HepG2 (cell line): ENCODE measurements around the gene SLC13A5. TPM values are rescaled to one million over a fixed set of nuclear protein-coding genes. Genes with fewer than 3 reads are reported as not detected.

ENCODE experiments used
- HMGXB3 ChIP-seq: sonication (generic); formaldehyde crosslinking; IDR thresholded peaks from 2 replicates; pipeline ENCODE4 v1.4.0; 2020; ENCODE audit warnings: missing genetic modification reagents, borderline replicate concordance
- SUZ12 ChIP-seq: fragments of 150-350 bp; IDR thresholded peaks from 2 replicates; pipeline ENCODE4 v1.6.1; 2014; ENCODE audit warnings: low read depth, low read length
- TEF ChIP-seq: sonication (generic); formaldehyde crosslinking; IDR thresholded peaks from 2 replicates; pipeline ENCODE4 v1.5.0; 2020; ENCODE audit warnings: missing genetic modification reagents
- THAP11 ChIP-seq: IDR thresholded peaks from 2 replicates; pipeline ENCODE4 v1.6.1; 2016; ENCODE audit warnings: missing biosample characterization, missing genetic modification reagents
- ZKSCAN8 ChIP-seq: IDR thresholded peaks from 2 replicates; pipeline ENCODE4 v1.6.1; 2016; ENCODE audit warnings: borderline replicate concordance, missing genetic modification reagents, missing compliant biosample characterization
- ZNF687 ChIP-seq: sonication (generic); formaldehyde crosslinking; IDR thresholded peaks from 2 replicates; pipeline ENCODE4 v1.5.1; 2020; ENCODE audit warnings: mild to moderate bottlenecking, missing genetic modification reagents, moderate library complexity
- polyA plus RNA-seq, 8 experiments: library from polyadenylated mRNA; depleted of rRNA in 3 of 8; stranded (reverse) in 7 of 8; unstranded in 1 of 8; fragments of >200 nt; fragmentation: Illumina TruSeq in 4 of 8; extraction: Trizol in 4 of 8; gene quantifications; 2 replicates each; pipeline versions ENCODE4 v1.2.1 to v1.2.3, GENCODE V29; 2011 to 2016; ENCODE audit warnings: low read depth in 4 of 8, missing spikeins in 1 of 8, mixed read lengths in 1 of 8; ENCODE audit not compliant: insufficient read depth in 1 of 8
- total RNA-seq, 5 experiments: library from RNA; depleted of rRNA; stranded (reverse); fragments of >200 nt; fragmentation: Illumina TruSeq; extraction: Trizol; gene quantifications; 2 replicates each; pipeline ENCODE4 v1.2.3, GENCODE V29; 2016; ENCODE audit warnings: low read depth in 1 of 5
- TF ChIP-seq, protein P1 (sequence below): sonication (generic); formaldehyde crosslinking; conservative IDR thresholded peaks from 2 replicates; pipeline ENCODE4 v1.4.0; 2020; ENCODE audit warnings: missing genetic modification reagents
- TF ChIP-seq, protein P2 (sequence below): sonication (generic); formaldehyde crosslinking; IDR thresholded peaks from 2 replicates; pipeline ENCODE4 v1.4.0; 2020; ENCODE audit warnings: mild to moderate bottlenecking, low read depth, missing genetic modification reagents
- TF ChIP-seq, protein P3 (sequence below): sonication (generic); formaldehyde crosslinking; IDR thresholded peaks from 2 replicates; pipeline ENCODE4 v1.5.0; 2020; ENCODE audit warnings: mild to moderate bottlenecking, missing genetic modification reagents
- TF ChIP-seq, protein P4 (sequence below): IDR thresholded peaks from 2 replicates; pipeline ENCODE4 v1.6.1; 2012; ENCODE audit warnings: inconsistent platforms

SLC13A5 gene
- total and polyA plus RNA-seq, 2 of the 13 experiments (the other 11 are each of a cell fraction or from before 2014, with no cell fraction given) = 42.8 to 310 TPM

- TF ChIP-seq, protein P1, sequence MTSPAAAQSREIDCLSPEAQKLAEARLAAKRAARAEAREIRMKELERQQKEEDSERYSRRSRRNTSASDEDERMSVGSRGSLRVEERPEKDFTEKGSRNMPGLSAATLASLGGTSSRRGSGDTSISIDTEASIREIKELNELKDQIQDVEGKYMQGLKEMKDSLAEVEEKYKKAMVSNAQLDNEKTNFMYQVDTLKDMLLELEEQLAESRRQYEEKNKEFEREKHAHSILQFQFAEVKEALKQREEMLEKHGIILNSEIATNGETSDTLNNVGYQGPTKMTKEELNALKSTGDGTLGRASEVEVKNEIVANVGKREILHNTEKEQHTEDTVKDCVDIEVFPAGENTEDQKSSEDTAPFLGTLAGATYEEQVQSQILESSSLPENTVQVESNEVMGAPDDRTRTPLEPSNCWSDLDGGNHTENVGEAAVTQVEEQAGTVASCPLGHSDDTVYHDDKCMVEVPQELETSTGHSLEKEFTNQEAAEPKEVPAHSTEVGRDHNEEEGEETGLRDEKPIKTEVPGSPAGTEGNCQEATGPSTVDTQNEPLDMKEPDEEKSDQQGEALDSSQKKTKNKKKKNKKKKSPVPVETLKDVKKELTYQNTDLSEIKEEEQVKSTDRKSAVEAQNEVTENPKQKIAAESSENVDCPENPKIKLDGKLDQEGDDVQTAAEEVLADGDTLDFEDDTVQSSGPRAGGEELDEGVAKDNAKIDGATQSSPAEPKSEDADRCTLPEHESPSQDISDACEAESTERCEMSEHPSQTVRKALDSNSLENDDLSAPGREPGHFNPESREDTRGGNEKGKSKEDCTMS (CRISPR knock-in tag) = no peak
- TF ChIP-seq, protein P2, sequence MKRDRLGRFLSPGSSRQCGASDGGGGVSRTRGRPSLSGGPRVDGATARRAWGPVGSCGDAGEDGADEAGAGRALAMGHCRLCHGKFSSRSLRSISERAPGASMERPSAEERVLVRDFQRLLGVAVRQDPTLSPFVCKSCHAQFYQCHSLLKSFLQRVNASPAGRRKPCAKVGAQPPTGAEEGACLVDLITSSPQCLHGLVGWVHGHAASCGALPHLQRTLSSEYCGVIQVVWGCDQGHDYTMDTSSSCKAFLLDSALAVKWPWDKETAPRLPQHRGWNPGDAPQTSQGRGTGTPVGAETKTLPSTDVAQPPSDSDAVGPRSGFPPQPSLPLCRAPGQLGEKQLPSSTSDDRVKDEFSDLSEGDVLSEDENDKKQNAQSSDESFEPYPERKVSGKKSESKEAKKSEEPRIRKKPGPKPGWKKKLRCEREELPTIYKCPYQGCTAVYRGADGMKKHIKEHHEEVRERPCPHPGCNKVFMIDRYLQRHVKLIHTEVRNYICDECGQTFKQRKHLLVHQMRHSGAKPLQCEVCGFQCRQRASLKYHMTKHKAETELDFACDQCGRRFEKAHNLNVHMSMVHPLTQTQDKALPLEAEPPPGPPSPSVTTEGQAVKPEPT (CRISPR knock-in tag) = no peak
- TF ChIP-seq SUZ12 = no peak
- 0 out of 2 replicates have a peak, but pooled peaks have one; percentile 16 for TF ChIP-seq HMGXB3 (CRISPR knock-in tag)
- TF ChIP-seq ZNF687 (CRISPR knock-in tag) = peak; percentile 79
- TF ChIP-seq, protein P3, sequence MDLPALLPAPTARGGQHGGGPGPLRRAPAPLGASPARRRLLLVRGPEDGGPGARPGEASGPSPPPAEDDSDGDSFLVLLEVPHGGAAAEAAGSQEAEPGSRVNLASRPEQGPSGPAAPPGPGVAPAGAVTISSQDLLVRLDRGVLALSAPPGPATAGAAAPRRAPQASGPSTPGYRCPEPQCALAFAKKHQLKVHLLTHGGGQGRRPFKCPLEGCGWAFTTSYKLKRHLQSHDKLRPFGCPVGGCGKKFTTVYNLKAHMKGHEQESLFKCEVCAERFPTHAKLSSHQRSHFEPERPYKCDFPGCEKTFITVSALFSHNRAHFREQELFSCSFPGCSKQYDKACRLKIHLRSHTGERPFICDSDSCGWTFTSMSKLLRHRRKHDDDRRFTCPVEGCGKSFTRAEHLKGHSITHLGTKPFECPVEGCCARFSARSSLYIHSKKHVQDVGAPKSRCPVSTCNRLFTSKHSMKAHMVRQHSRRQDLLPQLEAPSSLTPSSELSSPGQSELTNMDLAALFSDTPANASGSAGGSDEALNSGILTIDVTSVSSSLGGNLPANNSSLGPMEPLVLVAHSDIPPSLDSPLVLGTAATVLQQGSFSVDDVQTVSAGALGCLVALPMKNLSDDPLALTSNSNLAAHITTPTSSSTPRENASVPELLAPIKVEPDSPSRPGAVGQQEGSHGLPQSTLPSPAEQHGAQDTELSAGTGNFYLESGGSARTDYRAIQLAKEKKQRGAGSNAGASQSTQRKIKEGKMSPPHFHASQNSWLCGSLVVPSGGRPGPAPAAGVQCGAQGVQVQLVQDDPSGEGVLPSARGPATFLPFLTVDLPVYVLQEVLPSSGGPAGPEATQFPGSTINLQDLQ (CRISPR knock-in tag) = no peak
- TF ChIP-seq THAP11 (CRISPR knock-in tag) = no peak
- TF ChIP-seq ZKSCAN8 (CRISPR knock-in tag) = no peak; the same call in 1 of the 2 replicates
- TF ChIP-seq, protein P4, sequence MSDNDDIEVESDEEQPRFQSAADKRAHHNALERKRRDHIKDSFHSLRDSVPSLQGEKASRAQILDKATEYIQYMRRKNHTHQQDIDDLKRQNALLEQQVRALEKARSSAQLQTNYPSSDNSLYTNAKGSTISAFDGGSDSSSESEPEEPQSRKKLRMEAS = peak; percentile 43
- no peak for TF ChIP-seq TEF
Measured at GRCh38 chr17:6677158-6677831, 35.9 kb downstream of the SLC13A5 start (continued).
